HG02884 (cell line): ENCODE measurements around the gene TNNC2.
"Not testable (repeated sequence)": the region's sequence is repeated elsewhere in the genome, so short reads cannot be mapped to it uniquely, and the experiment has no call there.

Source experiments
- ATAC-seq: cut with Tn5 transposase; IDR thresholded peaks from one replicate; pipeline ENCODE4 v1.9.1; 2021; ENCODE audit warnings: mild to moderate bottlenecking, moderate library complexity; ENCODE audit not compliant: unreplicated experiment

The TNNC2 gene

GRCh38 chr20:45827030-45827652, at the start of gene TNNC2:
Gene TNNC2 (minus strand): TSS chr20:45827312. CDS start chr20:45827248, 64 bp downstream.
- ATAC-seq: no peak

DNA sequence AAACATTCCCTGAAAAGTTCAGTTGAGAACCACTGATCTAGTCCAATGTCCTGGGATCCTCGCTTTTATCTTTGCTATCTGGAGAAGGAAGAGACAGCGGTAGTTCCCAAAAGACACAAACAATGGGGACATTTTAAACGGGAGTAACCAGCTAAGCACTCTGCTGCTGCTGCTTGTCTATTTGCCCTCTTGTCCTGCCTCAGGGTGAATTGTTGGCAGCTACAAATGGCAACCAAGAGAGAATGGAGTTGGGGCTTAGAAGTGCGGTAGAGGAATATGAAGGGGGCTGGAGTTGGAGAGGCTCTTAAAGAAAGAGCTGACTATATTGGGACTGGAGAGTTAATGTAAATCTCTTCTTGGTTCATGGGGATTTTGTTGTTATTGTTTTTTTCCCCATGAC, 47.5 kb upstream of the TNNC2 start:
- ATAC-seq: no peak

DNA sequence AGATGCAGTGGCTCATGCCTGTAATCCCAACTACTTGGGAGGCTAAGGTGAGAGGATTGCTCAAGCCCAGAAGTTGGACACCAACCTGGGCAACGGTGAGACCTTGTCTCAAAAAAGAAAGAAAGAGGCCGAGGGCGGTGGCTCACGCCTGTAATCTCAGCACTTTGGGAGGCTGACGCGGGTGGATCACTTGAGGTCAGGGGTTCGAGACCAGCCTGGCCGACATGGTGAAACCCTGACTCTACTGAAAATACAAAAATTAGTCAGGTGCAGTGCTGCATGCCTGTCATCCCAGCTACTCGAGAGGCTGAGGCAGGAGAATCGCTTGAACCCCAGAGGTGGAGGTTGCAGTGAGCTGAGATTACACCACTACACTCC, 47.0 kb upstream of the TNNC2 start:
- not testable (repeated sequence) for ATAC-seq

GRCh38 chr20:45873409-45874103, 46.4 kb upstream of the TNNC2 start:
- ATAC-seq: no peak

- no peak for ATAC-seq
These were observed 45.5 kb upstream of the TNNC2 start for GRCh38 chr20:45872626-45873025.

DNA sequence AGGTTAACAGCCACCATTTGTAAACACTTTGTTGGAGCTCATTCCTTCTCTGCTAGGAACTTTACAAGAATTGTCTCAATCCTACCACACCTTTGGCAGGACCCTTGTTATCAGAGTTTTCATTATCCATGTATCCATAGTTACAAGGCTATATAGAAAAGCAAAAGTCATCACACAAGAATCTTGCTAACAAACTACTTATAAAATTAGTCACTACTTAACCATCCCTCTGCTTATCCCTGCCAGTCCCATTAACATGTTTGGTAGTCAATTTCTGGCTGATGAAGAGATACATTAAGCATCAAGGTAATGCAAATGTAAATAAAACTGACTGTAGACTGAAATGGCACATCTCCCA, 40.7 kb upstream of the TNNC2 start:
- ATAC-seq: no peak

- no peak for ATAC-seq
These were observed 40.2 kb upstream of the TNNC2 start for GRCh38 chr20:45867136-45867818.

GRCh38 chr20:45866454-45866853, 39.3 kb upstream of the TNNC2 start:
- no peak for ATAC-seq

DNA sequence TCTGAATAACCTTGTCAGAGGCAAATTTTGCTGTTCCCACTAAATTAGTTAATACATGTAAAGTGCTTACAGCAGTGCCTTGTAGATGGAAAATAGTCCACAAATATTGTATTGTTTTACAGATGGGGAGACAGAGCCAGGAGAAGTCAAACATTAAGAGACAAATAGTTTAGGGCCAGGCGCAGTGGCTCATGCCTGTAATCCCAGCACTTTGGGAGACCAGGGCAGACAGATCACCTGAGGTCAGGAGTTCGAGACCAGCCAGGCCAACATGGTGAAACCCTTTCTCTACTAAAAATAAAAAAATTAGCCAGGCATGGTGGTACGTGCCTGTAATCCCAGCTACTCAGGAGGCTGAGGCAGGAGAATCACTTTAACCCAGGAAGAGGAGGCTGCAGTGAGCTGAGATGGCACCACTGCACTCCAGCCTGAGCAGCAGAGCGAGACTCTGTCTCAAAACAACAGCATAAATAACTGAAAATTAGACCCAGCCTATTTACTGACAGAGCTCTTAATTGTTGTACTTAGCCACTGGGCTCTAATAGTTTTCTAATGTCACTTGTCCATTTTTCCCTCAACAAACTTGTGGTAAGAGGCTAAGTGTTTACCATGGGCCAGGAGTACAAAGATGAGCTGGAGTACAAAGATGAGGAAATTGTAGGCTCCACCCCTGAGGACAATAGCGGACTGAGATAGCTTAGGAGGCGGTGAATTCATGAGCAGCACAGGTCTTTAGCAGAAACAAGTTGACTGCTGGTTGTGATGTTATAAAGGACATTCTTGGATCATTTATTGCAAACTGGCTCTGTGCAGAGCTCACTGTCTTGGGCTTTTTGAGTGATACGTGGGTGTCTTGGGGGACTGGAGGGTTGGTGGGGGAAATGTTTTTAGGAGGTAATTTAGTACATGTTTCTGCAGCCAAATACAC, 36.7 kb upstream of the TNNC2 start:
- ATAC-seq: no peak

DNA sequence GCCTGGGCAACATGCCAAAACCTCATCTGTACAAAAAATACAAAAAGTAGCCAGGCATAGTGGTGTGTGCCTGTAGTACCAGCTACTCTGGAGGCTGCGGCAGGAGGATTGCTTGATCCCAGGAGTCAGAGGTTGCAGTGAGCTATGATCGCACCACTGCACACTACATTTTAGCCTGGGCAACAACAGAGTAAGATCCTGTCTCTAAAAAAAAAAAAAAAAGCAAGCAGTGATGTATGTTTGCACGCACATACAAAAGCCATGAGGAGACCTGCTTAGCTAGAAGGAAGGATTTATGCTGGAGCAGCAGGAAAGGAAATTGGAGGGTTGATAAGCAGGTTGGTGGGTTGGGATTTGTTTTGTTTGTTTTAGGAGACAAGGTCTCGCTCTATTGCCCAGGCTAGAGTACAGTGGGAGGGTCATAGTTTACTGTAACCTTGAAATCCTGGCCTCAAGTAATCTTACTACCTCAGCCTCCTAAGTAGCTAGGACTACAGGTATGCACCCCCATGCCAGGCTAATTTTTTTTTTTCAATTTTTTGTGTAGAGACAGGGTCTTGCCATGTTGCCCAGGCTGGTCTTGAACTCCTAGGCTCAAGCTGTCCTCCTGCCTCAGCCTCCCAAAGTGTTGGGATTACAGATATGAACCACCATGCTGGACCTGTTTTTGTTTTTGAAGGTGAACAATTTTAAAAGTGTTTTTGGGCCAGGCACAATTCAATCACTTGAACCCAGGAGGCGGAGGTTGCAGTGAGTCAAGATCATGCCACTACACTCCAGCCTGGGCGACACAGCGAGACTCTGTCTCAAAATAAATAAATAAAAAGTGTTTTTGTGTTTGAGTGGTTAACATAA, 34.3 kb upstream of the TNNC2 start:
- no peak for ATAC-seq

DNA sequence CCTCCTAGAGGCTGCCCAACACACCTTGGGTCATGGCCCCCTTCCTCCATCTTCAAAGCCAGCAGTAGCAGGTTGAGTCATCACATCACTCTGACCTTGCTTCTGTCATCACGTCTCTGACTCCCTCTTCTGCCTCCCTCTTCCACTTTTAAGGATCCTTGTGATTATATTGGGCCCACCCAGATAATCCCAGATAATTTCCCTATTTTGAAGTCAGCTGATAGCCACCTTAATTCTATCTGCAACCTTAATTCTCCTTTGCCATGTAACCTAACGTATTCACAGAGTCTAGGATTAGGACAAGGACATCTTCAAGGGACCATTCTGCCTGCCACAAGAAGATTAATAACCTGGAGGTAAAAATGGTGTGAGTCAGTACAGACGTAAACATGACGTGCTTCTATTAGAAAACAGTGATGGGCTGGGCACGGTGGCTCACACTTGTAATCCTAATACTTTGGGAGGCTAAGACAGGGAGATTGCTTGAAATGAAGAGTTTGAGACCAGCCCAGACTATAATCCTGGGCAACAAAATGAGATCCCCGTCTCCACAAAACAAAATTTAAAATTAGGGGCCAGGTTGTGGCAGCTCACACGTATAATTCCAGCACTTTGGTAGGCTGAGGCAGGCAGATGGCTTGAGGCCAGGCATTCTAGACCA, 33.6 kb upstream of the TNNC2 start:
- no peak for ATAC-seq

DNA sequence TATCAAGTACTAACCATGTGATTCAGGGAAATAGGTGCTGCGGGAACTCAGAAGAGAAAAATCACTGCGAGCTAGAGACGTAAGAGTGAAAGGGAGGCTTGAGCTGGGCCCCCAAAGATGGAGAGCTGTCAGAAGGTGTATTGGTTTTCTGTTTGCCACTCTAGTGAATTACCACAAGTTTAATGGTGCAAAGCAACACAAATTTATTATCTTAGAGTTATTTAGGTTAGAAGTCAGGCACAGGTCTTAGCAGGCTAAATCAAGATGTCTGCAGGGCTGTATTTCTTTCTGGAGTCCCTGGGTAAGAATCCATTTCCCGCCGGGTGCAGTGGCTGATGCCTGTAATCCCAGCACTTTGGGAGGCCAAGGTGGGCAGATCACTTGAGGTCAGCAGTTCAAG, 32.8 kb upstream of the TNNC2 start:
- no peak for ATAC-seq

GRCh38 chr20:45857882-45858216, 30.7 kb upstream of the TNNC2 start:
- peak; percentile 24 for ATAC-seq

DNA sequence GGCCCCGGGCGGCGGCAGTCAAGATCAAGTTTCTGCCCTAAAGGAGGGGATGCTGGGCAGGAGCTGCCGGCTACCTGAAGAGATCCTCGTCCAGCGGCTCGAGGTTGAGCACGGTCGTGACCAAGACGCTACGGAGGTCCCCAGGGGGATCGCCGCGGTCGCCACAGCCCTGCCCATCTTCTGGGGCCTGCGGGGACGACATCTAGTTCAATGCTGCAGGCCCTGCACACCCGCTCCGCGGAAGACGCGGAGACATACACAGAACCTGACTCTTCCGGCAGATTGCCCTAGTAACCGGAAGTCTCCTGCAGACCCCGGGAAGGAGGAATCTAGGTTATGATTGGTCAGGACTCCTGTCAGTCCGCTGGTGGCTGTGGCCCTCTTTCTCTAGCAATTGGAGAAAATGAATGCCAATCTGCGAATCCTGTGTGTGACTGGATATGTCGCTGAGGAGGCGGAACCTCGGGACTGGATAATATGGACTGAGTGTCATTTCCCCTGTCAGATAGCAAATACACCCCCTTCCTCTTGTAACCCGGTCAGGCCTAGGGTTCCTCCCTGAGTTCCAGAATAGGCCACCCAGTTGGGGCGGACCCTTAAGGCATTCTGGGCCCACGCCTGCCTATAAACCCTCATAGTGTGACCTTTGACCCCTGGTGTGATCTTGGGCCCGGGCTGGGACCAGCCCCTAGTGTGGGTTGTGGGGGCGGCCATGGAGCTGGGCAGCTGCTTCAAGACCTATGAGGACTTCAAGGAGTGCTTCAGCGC, 30.2 kb upstream of the TNNC2 start, which contains the start of the genes ACOT8 and ZSWIM3:
ACOT8 (minus strand) TSS at position 279 of the 768 bp plus-strand sequence; CDS start at position 202, 77 bp downstream.
ZSWIM3 (plus strand) TSS at position 501 of the 768 bp plus-strand sequence; CDS start at position 713, 212 bp downstream.
- ATAC-seq: peak; percentile 95

- ATAC-seq: no peak
These were observed 26.4 kb upstream of the TNNC2 start for GRCh38 chr20:45853484-45853883.

DNA sequence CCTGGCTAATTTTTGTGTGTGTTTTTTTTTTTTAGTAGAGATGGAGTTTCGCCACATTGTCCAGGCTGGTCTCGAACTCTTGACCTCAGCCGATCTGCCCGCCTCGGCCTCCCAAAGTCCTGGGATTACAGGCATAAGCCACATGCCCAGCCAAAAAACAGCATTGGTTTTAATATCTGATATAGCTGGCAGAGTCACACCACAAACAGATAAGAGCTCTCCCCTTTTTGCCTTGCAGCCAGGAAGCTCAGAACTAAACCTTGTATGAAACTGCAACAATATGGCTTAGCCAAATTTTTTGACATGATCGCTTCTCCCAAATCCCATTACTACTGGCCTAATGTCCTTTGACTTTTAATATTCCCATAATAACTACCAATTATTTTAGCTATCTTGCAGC, 25.2 kb upstream of the TNNC2 start:
- ATAC-seq: no peak

DNA sequence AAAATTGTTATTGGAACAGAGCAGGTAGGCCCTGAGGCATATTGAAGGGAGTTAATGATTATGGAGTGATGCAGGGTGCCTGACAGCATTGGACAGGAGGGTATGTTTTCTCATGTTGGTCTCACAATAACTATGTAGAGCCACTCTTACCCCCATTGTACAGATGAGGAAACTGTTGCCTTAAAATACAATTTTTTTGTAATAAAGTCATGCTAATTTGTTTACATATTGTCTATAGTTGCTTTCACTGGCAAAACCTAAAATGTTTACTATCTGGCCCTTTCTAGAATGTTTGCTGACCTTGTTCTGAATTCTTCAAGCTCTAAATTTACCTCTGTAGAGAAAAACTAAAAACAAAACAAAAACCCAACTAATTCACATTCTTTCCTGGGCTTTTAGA, 24.4 kb upstream of the TNNC2 start:
- ATAC-seq: no peak

- ATAC-seq: no peak
These were observed 23.8 kb upstream of the TNNC2 start for GRCh38 chr20:45850926-45851325.

DNA sequence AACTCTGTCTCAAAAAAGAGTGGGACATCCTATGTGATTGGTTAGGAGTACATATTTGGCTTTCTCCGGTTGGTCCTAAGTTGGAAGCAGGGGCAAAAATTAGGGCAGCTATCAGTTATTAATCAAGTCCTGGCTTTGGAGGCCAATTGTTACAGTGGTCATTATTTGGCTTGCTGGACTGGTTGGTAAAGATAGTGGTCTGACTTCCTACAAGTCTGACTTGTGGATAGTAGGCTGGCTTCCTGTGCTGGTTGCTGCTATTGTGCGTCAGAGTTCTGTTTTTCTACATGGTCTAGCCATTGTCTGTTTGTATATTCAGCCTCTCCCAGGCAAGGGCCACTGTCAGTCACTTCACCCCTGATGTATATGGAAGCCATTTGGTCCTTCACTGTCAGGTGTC, 23.1 kb upstream of the TNNC2 start:
- no peak for ATAC-seq
